Stimulated activated naive B cell treated with anti-CD40 and anti-IgM and Interleukin-4, amounts not matched to agents 10 μg/mL and 1 μg/mL and 100 μg/mL, for 72 hours (primary cell): ENCODE results near the gene GON4L.
"Not testable (repeated sequence)": the region's sequence is repeated elsewhere in the genome, so short reads cannot be mapped to it uniquely, and the experiment has no call there.

Experiments used
- ATAC-seq, 2 donors: fragments of 150-1000 bp; cut with Tn5 transposase; replicated peaks; 2 replicates each; pipeline ENCODE4 v1.10.0; 2021; ENCODE audit warnings: moderate library complexity in 1 of 2
- DNase-seq: peaks from one replicate; pipeline ENCODE4 v3.0.0; 2021
- H3K27ac Mint-ChIP-seq: one replicate; pipeline ENCODE4 v1.8.0; 2022; ENCODE audit warnings: mild to moderate bottlenecking, mixed read lengths
- H3K27me3 Mint-ChIP-seq, 2 donors: one replicate each; pipeline ENCODE4 v1.8.0; 2022; ENCODE audit warnings: mixed read lengths in 2 of 2
- H3K36me3 Mint-ChIP-seq, 2 donors: one replicate each; pipeline ENCODE4 v1.8.0; 2022; ENCODE audit warnings: mixed read lengths in 2 of 2, mild to moderate bottlenecking in 1 of 2
- H3K4me1 Mint-ChIP-seq, 2 donors: one replicate each; pipeline ENCODE4 v1.8.0; 2022; ENCODE audit warnings: mixed read lengths in 2 of 2, mild to moderate bottlenecking in 1 of 2
- H3K4me3 Mint-ChIP-seq, 2 donors: one replicate each; pipeline ENCODE4 v1.8.0; 2022; ENCODE audit warnings: mild to moderate bottlenecking in 2 of 2, mixed read lengths in 2 of 2, moderate library complexity in 1 of 2
- H3K9me3 Mint-ChIP-seq, 2 donors: one replicate each; pipeline ENCODE4 v1.8.0; 2022; ENCODE audit warnings: mixed read lengths in 2 of 2, mild to moderate bottlenecking in 1 of 2

Gene GON4L

DNA sequence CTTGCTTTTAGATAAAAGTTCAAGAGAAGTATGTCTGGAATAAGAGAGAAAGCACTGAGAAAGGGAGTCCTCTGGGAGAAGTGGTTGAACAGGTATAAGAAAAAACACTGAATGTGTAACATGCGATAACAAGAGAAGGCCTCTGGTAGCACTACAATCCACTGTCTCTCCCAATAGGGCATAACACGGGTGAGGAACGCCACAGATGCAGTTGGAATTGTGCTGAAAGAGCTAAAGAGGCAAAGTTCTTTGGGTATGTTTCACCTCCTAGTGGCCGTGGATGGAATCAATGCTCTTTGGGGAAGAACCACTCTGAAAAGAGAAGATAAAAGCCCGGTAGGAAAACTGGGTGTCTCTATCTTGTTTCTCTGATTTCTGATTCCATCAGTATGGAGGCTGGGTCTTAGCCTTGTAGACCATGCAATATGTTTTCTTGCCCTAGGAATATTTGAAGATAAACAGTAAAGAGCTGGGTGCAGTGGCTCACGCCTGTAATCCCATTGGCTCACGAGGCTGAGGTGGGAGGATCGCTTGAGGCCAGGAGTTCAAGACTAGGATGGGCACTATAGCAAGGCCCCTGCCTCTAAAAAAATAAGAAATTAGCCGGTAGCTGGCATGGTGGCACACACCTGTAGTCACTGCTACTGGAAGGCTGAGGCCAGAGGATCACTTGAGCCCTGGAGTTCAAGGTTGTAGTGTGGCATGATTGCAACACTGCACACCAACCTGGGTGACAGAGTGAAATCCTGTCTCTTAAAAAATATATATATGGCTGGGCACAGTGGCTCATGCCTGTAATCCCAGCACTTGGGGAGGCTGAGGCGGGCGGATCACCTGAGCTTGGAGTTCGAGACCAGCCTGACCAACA lies 127.7 kb downstream of the GON4L start:
- Mint-ChIP-seq H3K4me1 (no peaks in the 10 kb centered on the region), H3K27ac (no peak overlapping the region), H3K4me3 (no peak overlapping the region), H3K36me3 (peaks cover 24% of the 10 kb centered on the region in 2 donors), H3K9me3 (no peaks in the 10 kb centered on the region), H3K27me3 (no peaks in the 10 kb centered on the region)
- ATAC-seq: peak in 1 of 2 donors; percentile 36
- DNase-seq: no peak

DNA sequence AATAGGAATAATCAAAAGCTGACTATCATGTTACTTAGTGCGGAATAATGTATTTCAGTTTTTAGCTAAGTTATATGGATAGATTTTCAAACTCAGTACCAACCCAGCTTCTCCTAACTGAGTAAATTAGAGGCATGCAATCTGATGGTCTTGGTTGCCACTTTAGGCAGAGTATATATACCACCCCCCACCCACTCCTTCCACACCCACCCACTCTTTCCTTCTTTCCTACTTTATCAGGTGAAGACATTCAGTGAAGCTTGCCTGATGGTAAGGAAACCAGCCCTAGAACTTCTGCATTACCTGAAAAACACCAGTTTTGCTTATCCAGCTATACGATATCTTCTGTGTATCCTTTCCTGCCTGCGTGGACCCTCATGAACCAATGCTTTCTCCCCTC lies 131.9 kb downstream of the GON4L start:
- no peak for DNase-seq
- Mint-ChIP-seq H3K27me3 (no peaks in the 10 kb centered on the region), H3K9me3 (no peaks in the 10 kb centered on the region), H3K27ac (no peak overlapping the region), H3K4me3 (no peak overlapping the region), H3K36me3 (peaks cover 18 to 21% of the 10 kb centered on the region in 2 donors), H3K4me1 (no peaks in the 10 kb centered on the region)
- no peak for ATAC-seq

GRCh38 chr1:155719703-155720102 lies 137.3 kb downstream of the GON4L start:
- Mint-ChIP-seq H3K4me3 (no peak overlapping the region), H3K27me3 (no peaks in the 10 kb centered on the region), H3K36me3 (peaks cover 23 to 28% of the 10 kb centered on the region in 2 donors), H3K4me1 (peaks cover 3 to 13% of the 10 kb centered on the region in 2 donors), H3K9me3 (no peaks in the 10 kb centered on the region), H3K27ac (no peak overlapping the region)
- no peak for DNase-seq
- ATAC-seq: no peak

GRCh38 chr1:155718524-155719115 lies 138.4 kb downstream of the GON4L start:
- H3K9me3 Mint-ChIP-seq, H3K4me3 Mint-ChIP-seq, H3K27ac Mint-ChIP-seq, H3K27me3 Mint-ChIP-seq, ATAC-seq, DNase-seq: not testable (repeated sequence)
- Mint-ChIP-seq H3K4me1 (peaks cover 3 to 13% of the 10 kb centered on the region in 2 donors), H3K36me3 (peaks cover 28 to 36% of the 10 kb centered on the region in 2 donors)

DNA sequence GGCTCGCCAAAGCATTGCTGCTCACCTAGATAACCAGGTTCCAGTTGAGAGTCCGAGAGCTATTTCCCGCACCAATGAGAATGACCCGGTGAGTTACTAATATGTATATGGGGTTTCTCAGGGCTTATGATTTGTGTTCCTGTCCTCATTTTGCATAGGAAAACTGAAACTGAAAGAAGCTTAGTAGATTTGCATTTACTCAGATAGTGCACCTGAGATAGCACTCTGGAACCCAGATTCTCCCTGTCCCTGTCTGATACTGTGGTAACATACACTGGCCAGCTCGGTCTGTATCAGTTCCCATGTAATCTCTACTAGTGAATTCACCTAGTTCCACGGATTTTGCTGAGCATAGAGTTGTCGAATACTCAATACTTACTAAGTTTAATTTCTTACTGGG lies 140.0 kb downstream of the GON4L start:
- Mint-ChIP-seq H3K4me3 (no peak overlapping the region), H3K27ac (no peak overlapping the region), H3K4me1 (peaks cover 3 to 13% of the 10 kb centered on the region in 2 donors), H3K9me3 (no peaks in the 10 kb centered on the region), H3K36me3 (peaks cover 32 to 41% of the 10 kb centered on the region in 2 donors), H3K27me3 (no peaks in the 10 kb centered on the region)
- peak; percentile 53 to 62 for ATAC-seq
- no peak for DNase-seq

- H3K4me1 Mint-ChIP-seq: peaks cover 3 to 13% of the 10 kb centered on the region in 2 donors
- no peak overlapping the region for H3K4me3 Mint-ChIP-seq
- ATAC-seq: no peak
- H3K27ac Mint-ChIP-seq: no peak overlapping the region
- H3K9me3 Mint-ChIP-seq: no peaks in the 10 kb centered on the region
- DNase-seq: no peak
- H3K27me3 Mint-ChIP-seq: no peaks in the 10 kb centered on the region
- H3K36me3 Mint-ChIP-seq: peaks cover 28 to 41% of the 10 kb centered on the region in 2 donors
Measured at GRCh38 chr1:155715777-155716176, 141.2 kb downstream of the GON4L start.

GRCh38 chr1:155715056-155715455 lies 142.0 kb downstream of the GON4L start:
- ATAC-seq: not testable (repeated sequence)

GRCh38 chr1:155713075-155713474 lies 143.9 kb downstream of the GON4L start:
- no peak for ATAC-seq
- Mint-ChIP-seq H3K36me3 (peaks cover 27 to 44% of the 10 kb centered on the region in 2 donors), H3K4me1 (peaks cover 3 to 14% of the 10 kb centered on the region in 2 donors), H3K27me3 (no peaks in the 10 kb centered on the region), H3K27ac (no peak overlapping the region), H3K4me3 (no peak overlapping the region), H3K9me3 (no peaks in the 10 kb centered on the region)
- DNase-seq: no peak

More at GRCh38 chr1:155715056-155715455, 142.0 kb downstream of the GON4L start:
- not testable (repeated sequence) for H3K9me3 Mint-ChIP-seq, H3K4me3 Mint-ChIP-seq, H3K27me3 Mint-ChIP-seq, H3K27ac Mint-ChIP-seq, DNase-seq
- peaks cover 3 to 13% of the 10 kb centered on the region in 2 donors for H3K4me1 Mint-ChIP-seq
- peaks cover 25 to 37% of the 10 kb centered on the region in 2 donors for H3K36me3 Mint-ChIP-seq

DNA sequence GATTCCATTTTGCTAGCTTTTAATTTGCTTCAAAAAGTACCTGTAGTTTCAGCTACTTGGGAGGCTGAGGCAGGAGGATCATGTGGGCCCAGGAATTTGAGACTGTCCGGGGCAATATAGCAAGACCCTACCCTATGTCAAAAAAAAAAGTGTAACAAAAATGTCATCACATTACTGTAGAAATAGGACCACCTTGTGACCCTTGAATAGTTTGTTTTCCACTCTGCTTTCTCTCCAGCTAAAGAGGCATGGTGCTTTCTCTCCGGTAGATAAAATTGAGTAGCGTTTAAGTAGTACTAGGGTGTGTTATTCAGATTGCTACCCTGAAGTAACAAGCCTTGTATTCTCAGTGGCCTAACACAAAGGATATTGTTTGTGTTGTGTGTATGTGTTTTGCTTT lies 144.4 kb downstream of the GON4L start:
- not testable (repeated sequence) for ATAC-seq, H3K9me3 Mint-ChIP-seq, H3K4me3 Mint-ChIP-seq, H3K27me3 Mint-ChIP-seq, H3K27ac Mint-ChIP-seq, DNase-seq
- Mint-ChIP-seq H3K4me1 (peaks cover 4 to 19% of the 10 kb centered on the region in 2 donors), H3K36me3 (peaks cover 30 to 44% of the 10 kb centered on the region in 2 donors)

GRCh38 chr1:155711457-155711856 lies 145.6 kb downstream of the GON4L start:
- not testable (repeated sequence) for H3K9me3 Mint-ChIP-seq, H3K4me3 Mint-ChIP-seq
- peaks cover 31 to 41% of the 10 kb centered on the region in 2 donors for H3K36me3 Mint-ChIP-seq

DNA sequence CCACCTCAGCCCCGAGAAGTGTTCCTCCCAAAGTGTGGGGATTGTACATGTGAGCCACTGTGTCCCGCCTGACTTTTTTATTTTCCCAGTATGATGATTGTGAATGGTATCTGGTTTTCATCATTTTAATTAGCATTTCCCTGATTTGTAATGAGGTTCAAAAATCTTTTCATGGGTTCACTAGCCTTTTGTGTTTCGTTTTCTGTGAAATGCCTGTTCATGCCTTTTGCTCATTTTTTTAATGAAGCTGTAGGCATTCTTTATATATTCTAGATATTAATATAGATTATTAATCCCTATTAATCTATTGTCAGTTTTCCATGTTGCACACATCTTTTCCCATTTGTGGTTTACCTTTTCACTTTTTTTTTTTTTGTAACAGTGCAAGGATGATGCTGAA lies 147.6 kb downstream of the GON4L start:
- H3K27me3 Mint-ChIP-seq: no peaks in the 10 kb centered on the region
- H3K27ac Mint-ChIP-seq: no peak overlapping the region
- H3K4me1 Mint-ChIP-seq: peaks cover 10 to 17% of the 10 kb centered on the region in 2 donors
- H3K9me3 Mint-ChIP-seq: no peaks in the 10 kb centered on the region
- no peak overlapping the region for H3K4me3 Mint-ChIP-seq
- ATAC-seq (no peak), DNase-seq (no peak)
- H3K36me3 Mint-ChIP-seq: peaks cover 22 to 34% of the 10 kb centered on the region in 2 donors

More at GRCh38 chr1:155711457-155711856, 145.6 kb downstream of the GON4L start:
- not testable (repeated sequence) for ATAC-seq, H3K27ac Mint-ChIP-seq, DNase-seq, H3K27me3 Mint-ChIP-seq
- peaks cover 7 to 16% of the 10 kb centered on the region in 2 donors for H3K4me1 Mint-ChIP-seq

DNA sequence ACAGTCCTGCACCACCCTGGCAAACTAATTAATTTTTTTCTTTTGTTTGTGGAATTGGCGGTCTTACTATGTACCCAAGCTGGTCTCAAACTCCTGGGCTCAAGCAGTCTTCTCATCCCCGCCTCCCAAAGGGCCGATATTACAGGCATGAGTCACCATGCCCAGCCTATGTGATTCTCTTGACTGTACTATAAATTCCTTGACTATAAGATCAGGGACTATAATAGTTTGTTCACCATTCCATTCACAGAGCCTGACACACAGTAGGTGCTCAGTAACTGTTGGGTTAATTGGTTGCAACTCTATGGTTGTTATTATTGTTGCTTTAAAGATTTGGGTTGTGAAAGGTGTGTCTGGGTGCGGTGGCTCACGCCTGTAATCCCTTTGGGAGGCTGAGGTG lies 150.9 kb downstream of the GON4L start:
- Mint-ChIP-seq H3K9me3 (no peaks in the 10 kb centered on the region), H3K27me3 (no peaks in the 10 kb centered on the region)
- no peak for DNase-seq

DNA sequence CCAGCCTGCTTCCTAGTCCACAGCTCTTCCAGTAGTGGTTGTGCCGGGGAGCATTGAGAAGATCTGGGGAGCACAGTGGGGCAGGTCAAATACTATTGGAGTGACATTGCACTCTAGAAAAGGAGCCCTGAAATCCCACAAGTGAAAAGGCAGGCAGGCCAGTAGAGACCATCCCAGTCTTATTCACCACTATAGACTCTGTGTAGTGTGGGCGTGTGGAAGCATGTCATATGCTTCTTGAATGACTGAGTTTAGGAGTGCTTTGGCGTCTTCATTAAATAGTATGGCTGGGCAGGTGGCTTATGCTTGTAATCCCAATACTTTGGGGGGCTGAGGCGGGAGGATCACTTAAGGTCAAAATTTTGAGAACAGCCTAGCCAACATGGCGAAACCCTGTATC lies 152.6 kb downstream of the GON4L start:
- Mint-ChIP-seq H3K36me3 (peaks cover 23 to 40% of the 10 kb centered on the region in 2 donors), H3K4me1 (peaks cover 16 to 30% of the 10 kb centered on the region in 2 donors)
- not testable (repeated sequence) for ATAC-seq, H3K27ac Mint-ChIP-seq, H3K27me3 Mint-ChIP-seq, H3K9me3 Mint-ChIP-seq, DNase-seq, H3K4me3 Mint-ChIP-seq

More for the DNA sequence above, 150.9 kb downstream of the GON4L start:
- H3K4me1 Mint-ChIP-seq: peaks cover 16 to 30% of the 10 kb centered on the region in 2 donors
- peaks cover 23 to 34% of the 10 kb centered on the region in 2 donors for H3K36me3 Mint-ChIP-seq
- peak overlapping the region; percentile 14 for H3K27ac Mint-ChIP-seq
- H3K4me3 Mint-ChIP-seq: no peak overlapping the region
- ATAC-seq: no peak

GRCh38 chr1:155703216-155703615 lies 153.8 kb downstream of the GON4L start:
- Mint-ChIP-seq H3K4me3 (no peak overlapping the region), H3K9me3 (no peaks in the 10 kb centered on the region), H3K27ac (peak overlapping the region; percentile 47), H3K4me1 (peaks cover 19 to 30% of the 10 kb centered on the region in 2 donors), H3K27me3 (no peaks in the 10 kb centered on the region), H3K36me3 (peaks cover 18 to 46% of the 10 kb centered on the region in 2 donors)
- DNase-seq (no peak), ATAC-seq (no peak)
